ENCODE measurements around the gene STAG1. TPM values are rescaled to one million over a fixed set of nuclear protein-coding genes. Genes with fewer than 3 reads are reported as not detected.
"Not testable (repeated sequence)": the region's sequence is repeated elsewhere in the genome, so short reads cannot be mapped to it uniquely, and the experiment has no call there.

STAG1 gene
- polyA plus RNA-seq, 3 donors from 2014 or later, result 11.8 to 22.6 (median 14.6) TPM

DNA sequence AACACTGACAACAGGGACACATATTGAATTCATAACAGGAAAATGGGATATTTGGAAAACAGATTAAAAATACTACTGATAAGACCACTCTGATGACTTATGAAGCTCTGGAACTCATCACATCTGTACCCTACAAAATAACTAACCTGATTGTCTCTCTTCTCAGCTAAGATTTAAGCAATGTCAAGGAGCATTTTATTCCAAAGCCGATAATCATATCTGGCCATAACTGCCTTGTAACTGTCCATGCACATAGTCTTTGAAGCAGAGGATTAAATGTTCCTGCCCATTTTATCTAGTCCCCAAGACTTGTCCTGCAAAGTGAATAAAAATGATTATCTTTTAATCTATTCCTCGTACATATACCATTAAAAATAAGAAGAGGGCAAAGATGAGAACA is 234.1 kb downstream of the STAG1 start:
- Mint-ChIP-seq H3K27ac (peak overlapping the region in 2 of 6 donors; percentile 11 to 61), H3K4me3 (no peak overlapping the region), H3K4me1 (peaks cover 2 to 20% of the 10 kb centered on the region in 2 donors), H3K36me3 (peaks cover 0 to 7% (median 3%) of the 10 kb centered on the region in 3 donors), H3K9me3 (no peaks in the 10 kb centered on the region), H3K27me3 (ENCODE audit: low read depth in 3 of 3) (peaks cover 0 to 2% (median 0%) of the 10 kb centered on the region in 3 donors)
- no peak for DNase-seq

- peaks cover 0 to 2% (median 0%) of the 10 kb centered on the region in 3 donors for H3K27me3 Mint-ChIP-seq (ENCODE audit: low read depth in 3 of 3)
- no peaks in the 10 kb centered on the region for H3K9me3 Mint-ChIP-seq
- H3K4me3 Mint-ChIP-seq, result no peak overlapping the region
- peaks cover 0 to 8% (median 7%) of the 10 kb centered on the region in 3 donors for H3K36me3 Mint-ChIP-seq
- H3K4me1 Mint-ChIP-seq, result peaks cover 4 to 20% of the 10 kb centered on the region in 2 donors
- peak overlapping the region in 1 of 6 donors; percentile 57 for H3K27ac Mint-ChIP-seq
- no peak for DNase-seq
Observed at GRCh38 chr3:136516656-136517055, 235.5 kb downstream of the STAG1 start.

- Mint-ChIP-seq H3K27ac (no peak overlapping the region), H3K4me1 (peaks cover 4 to 14% of the 10 kb centered on the region in 2 donors), H3K27me3 (ENCODE audit: low read depth in 3 of 3) (peaks cover 0 to 2% (median 0%) of the 10 kb centered on the region in 3 donors), H3K9me3 (no peaks in the 10 kb centered on the region), H3K36me3 (peaks cover 0 to 8% (median 7%) of the 10 kb centered on the region in 3 donors), H3K4me3 (no peak overlapping the region)
- DNase-seq, result no peak
Observed at GRCh38 chr3:136516095-136516494, 236.1 kb downstream of the STAG1 start.

DNA sequence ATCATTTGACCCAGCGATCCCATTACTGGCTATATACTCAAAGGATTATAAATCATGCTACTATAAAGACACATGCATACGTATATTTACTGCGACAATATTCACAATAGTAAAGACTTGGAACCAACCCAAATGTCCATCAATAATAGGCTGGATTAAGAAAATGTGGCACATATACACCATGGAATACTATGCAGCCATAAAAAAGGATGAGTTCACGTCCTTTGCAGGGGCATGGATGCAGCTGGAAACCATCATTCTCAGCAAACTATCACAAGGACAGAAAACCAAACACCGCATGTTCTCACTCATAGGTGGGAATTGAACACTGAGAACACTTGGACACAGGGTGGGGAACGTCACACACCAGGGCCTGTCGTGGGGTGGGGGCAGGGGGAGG is 237.6 kb downstream of the STAG1 start:
- not testable (repeated sequence) for H3K27me3 Mint-ChIP-seq (ENCODE audit: low read depth in 3 of 3)

GRCh38 chr3:136513367-136513766 is 238.8 kb downstream of the STAG1 start:
- Mint-ChIP-seq H3K4me1 (peaks cover 2 to 11% of the 10 kb centered on the region in 2 donors), H3K27me3 (ENCODE audit: low read depth in 3 of 3) (peaks cover 0 to 2% (median 0%) of the 10 kb centered on the region in 3 donors), H3K4me3 (no peak overlapping the region), H3K36me3 (peaks cover 0 to 14% (median 8%) of the 10 kb centered on the region in 3 donors), H3K27ac (peak overlapping the region in 1 of 6 donors; percentile 33), H3K9me3 (no peaks in the 10 kb centered on the region)
- no peak for DNase-seq

More for the DNA sequence above, 237.6 kb downstream of the STAG1 start:
- not testable (repeated sequence) for H3K36me3 Mint-ChIP-seq, DNase-seq, H3K9me3 Mint-ChIP-seq, H3K4me1 Mint-ChIP-seq, H3K4me3 Mint-ChIP-seq, H3K27ac Mint-ChIP-seq

DNA sequence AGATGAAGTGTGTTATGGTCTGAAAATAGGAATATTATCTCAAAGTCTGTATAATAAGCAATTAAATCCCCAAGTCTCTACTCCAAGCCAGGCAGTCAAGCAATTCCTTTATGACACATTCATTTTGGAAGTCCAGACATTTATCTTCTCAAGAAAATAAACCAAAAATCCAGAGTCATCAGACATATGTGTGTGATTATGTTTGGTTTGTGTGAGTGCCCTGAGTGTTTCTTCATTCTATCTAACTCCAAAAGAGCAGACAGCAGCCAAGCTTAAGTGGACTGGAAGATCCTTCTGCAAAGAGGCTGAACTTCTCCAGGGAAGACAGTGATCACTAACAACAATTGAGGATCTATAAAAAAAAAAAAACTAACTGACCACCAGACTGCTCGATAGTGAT is 239.8 kb downstream of the STAG1 start:
- H3K4me3 Mint-ChIP-seq, result no peak overlapping the region
- peaks cover 0 to 18% (median 8%) of the 10 kb centered on the region in 3 donors for H3K36me3 Mint-ChIP-seq
- DNase-seq, result no peak
- no peak overlapping the region for H3K27ac Mint-ChIP-seq
- peaks cover 2 to 11% of the 10 kb centered on the region in 2 donors for H3K4me1 Mint-ChIP-seq
- no peaks in the 10 kb centered on the region for H3K9me3 Mint-ChIP-seq
- H3K27me3 Mint-ChIP-seq (ENCODE audit: low read depth in 3 of 3), result peaks cover 0 to 4% (median 2%) of the 10 kb centered on the region in 3 donors

DNA sequence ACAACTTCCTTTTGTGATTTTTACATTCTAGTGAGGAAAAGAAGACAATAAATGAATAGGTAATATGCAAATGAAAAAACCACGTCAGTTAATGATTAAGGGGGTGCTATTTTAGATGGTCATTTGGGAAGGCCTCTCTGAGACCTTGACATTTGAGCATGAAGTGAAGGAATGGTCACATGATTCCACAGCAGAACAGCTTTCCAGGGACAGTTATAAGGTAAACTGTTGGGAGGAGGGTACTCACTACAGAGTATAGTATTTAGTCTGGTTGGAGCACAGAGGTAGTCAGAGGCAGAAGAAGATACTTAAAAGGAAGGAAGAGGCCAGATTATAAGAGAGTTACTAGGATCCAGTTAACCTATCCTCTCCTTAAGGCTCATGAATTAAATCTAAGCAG is 246.5 kb downstream of the STAG1 start:
- Mint-ChIP-seq H3K27ac (peak overlapping the region in 2 of 6 donors; percentile 8 to 12), H3K9me3 (no peaks in the 10 kb centered on the region)

GRCh38 chr3:136503056-136503455 is 249.1 kb downstream of the STAG1 start:
- Mint-ChIP-seq H3K36me3 (peaks cover 3 to 16% (median 4%) of the 10 kb centered on the region in 3 donors), H3K4me3 (no peak overlapping the region), H3K9me3 (peaks cover 0 to 1% (median 0%) of the 10 kb centered on the region in 6 donors), H3K27me3 (ENCODE audit: low read depth in 3 of 3) (peaks cover 0 to 4% (median 1%) of the 10 kb centered on the region in 3 donors), H3K4me1 (peaks cover 0 to 11% of the 10 kb centered on the region in 2 donors), H3K27ac (peak overlapping the region in 1 of 6 donors; percentile 76)
- no peak for DNase-seq

More for the DNA sequence above, 246.5 kb downstream of the STAG1 start:
- no peak for DNase-seq
- H3K4me3 Mint-ChIP-seq, result no peak overlapping the region
- H3K4me1 Mint-ChIP-seq, result peaks cover 0 to 10% of the 10 kb centered on the region in 2 donors
- peaks cover 0 to 4% (median 0%) of the 10 kb centered on the region in 3 donors for H3K27me3 Mint-ChIP-seq (ENCODE audit: low read depth in 3 of 3)
- peaks cover 3 to 13% (median 11%) of the 10 kb centered on the region in 3 donors for H3K36me3 Mint-ChIP-seq

DNA sequence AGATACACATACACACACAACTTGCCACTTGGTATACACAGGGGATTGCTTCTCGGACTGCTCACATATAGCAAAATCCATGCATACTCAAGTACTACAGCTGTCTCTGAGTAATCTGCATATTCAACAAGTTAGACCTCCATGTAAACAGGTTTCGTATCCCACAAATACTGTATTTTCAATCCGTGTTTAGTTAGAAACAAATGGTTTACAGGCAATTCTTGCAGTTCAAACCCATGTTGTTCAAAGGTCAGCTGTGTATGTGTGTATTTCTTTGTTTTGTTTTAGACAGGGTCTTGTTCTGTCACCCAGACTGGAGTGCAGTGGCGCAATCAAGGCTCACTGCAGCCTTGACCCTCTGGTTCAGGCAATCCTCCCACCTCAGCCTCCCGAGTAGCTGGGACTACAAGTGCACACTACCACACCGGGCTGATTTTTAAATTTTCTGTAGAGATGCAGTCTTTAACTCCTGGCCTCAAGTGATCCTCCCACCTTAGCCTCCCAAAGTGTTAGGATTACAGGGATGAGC is 253.2 kb downstream of the STAG1 start:
- DNase-seq, result no peak
- peak overlapping the region in 3 of 6 donors; percentile 17 to 42 (median 17) for H3K27ac Mint-ChIP-seq
- peaks cover 14 to 22% (median 20%) of the 10 kb centered on the region in 3 donors for H3K36me3 Mint-ChIP-seq
- no peak overlapping the region for H3K4me3 Mint-ChIP-seq
- peaks cover 0 to 1% (median 0%) of the 10 kb centered on the region in 6 donors for H3K9me3 Mint-ChIP-seq
- H3K27me3 Mint-ChIP-seq (ENCODE audit: low read depth in 3 of 3), result peaks cover 0 to 1% (median 0%) of the 10 kb centered on the region in 3 donors
- H3K4me1 Mint-ChIP-seq, result peaks cover 0 to 6% of the 10 kb centered on the region in 2 donors

DNA sequence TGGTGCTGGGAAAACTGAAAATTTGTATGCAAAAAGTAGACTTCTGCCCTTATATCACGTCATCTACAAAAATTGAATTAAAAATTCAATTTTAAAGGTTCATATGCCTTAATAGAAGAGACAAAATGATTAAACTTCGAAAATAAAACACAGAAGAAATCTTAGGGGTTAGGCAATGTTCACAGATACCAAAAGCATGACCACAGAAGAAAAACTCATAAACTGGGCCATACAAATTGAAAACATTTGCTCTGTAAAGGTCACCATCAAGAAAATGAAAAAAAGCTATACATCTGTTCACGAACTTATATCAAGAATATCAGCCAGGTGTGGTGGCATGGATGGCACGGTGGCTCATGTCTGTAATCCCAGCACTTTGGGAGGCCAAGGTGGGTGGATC is 257.0 kb downstream of the STAG1 start:
- Mint-ChIP-seq H3K27me3 (ENCODE audit: low read depth in 3 of 3) (peaks cover 0 to 1% (median 0%) of the 10 kb centered on the region in 3 donors), H3K4me1 (peaks cover 0 to 2% of the 10 kb centered on the region in 2 donors), H3K9me3 (peaks cover 0 to 1% (median 0%) of the 10 kb centered on the region in 6 donors), H3K36me3 (peaks cover 33 to 43% (median 36%) of the 10 kb centered on the region in 3 donors), H3K4me3 (no peak overlapping the region), H3K27ac (no peak overlapping the region)
- DNase-seq, result no peak

DNA sequence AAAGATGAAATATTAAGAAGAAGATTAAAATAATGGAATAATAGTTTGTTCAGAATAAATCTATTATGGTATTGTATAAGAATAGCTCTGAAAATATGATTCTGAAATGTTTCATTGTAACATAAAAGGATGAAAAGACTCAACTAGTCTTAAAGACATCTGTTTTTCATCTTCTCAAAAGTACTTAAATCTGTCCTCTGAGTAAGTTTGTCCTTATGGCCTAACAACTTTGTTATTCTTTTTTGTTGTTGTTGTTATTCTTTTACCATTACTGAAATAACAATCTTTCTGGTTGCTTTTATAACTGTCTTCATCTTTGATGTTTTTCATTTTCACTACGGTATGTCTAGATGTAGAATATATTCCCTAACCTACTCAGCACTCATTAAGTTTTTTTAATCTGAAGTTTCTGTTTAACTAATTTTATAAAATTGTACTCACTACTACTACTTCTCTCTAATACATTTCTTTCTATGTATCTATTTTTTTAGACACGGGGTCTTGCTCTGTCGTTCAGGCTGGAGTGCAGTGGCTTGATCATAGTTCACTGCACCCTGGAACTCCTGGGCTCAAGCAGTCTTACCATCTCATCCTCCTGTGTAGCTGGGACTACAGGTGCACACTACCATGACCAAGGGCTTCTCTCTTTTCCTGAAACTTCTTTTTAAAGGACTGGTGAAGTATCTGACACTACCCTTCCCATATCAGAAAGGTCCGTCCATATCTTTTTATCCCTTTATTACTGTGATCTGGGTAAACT is 261.4 kb downstream of the STAG1 start:
- Mint-ChIP-seq H3K4me3 (no peak overlapping the region), H3K27me3 (ENCODE audit: low read depth in 3 of 3) (no peaks in the 10 kb centered on the region), H3K4me1 (no peaks in the 10 kb centered on the region), H3K9me3 (no peaks in the 10 kb centered on the region), H3K36me3 (peaks cover 41 to 48% (median 41%) of the 10 kb centered on the region in 3 donors), H3K27ac (no peak overlapping the region)
- no peak for DNase-seq

- H3K27ac Mint-ChIP-seq, result no peak overlapping the region
- no peaks in the 10 kb centered on the region for H3K27me3 Mint-ChIP-seq (ENCODE audit: low read depth in 3 of 3)
- no peaks in the 10 kb centered on the region for H3K9me3 Mint-ChIP-seq
- DNase-seq, result no peak
- H3K4me1 Mint-ChIP-seq, result no peaks in the 10 kb centered on the region
- H3K4me3 Mint-ChIP-seq, result no peak overlapping the region
- peaks cover 18 to 25% (median 24%) of the 10 kb centered on the region in 3 donors for H3K36me3 Mint-ChIP-seq
Observed at GRCh38 chr3:136485777-136486176, 266.4 kb downstream of the STAG1 start.

DNA sequence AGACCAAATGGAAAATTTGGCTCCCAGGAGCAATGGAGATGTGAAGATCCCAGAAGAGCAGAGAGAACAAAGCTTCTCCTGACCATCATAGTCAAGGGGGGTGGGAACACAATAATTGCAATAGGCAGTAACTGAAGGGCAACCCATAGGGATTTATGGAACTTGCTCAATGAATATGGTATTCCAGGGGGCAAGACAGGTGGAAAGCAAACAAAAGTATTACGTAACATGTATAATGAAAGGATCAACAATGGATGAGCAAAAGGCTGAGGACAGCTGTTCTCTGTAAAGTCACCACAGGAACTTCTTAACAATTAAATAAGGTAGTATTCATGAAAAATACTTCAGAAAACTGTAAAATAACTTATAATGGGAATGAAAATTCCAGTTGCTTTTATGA is 275.9 kb downstream of the STAG1 start:
- no peak for DNase-seq
- no peaks in the 10 kb centered on the region for H3K9me3 Mint-ChIP-seq
- H3K27ac Mint-ChIP-seq, result peak overlapping the region in 2 of 6 donors; percentile 0 to 28
- H3K36me3 Mint-ChIP-seq, result peaks cover 0 to 11% (median 0%) of the 10 kb centered on the region in 3 donors
- H3K4me3 Mint-ChIP-seq, result no peak overlapping the region
- peaks cover 0 to 2% (median 0%) of the 10 kb centered on the region in 3 donors for H3K27me3 Mint-ChIP-seq (ENCODE audit: low read depth in 3 of 3)
- H3K4me1 Mint-ChIP-seq, result no peaks in the 10 kb centered on the region

GRCh38 chr3:136474876-136475275 is 277.3 kb downstream of the STAG1 start:
- H3K9me3 Mint-ChIP-seq; H3K27me3 Mint-ChIP-seq (ENCODE audit: low read depth in 3 of 3); H3K4me1 Mint-ChIP-seq; DNase-seq; H3K4me3 Mint-ChIP-seq: not testable (repeated sequence)
- H3K36me3 Mint-ChIP-seq, result peaks cover 0 to 24% (median 10%) of the 10 kb centered on the region in 3 donors
- peak overlapping the region in 4 of 6 donors; percentile 20 to 48 (median 43) for H3K27ac Mint-ChIP-seq
